Epithelial cell of proximal tubule (primary cell): ENCODE results near the gene MPP2. TPM values are rescaled to one million over a fixed set of nuclear protein-coding genes. Genes with fewer than 3 reads are reported as not detected.

Experiments used
- DNase-seq: peaks from one replicate; pipeline ENCODE4 v3.0.0-alpha.2; 2011; ENCODE audit warnings: low read depth
- H3K4me3 ChIP-seq: 2 replicates; pipeline ENCODE4 v1.5.1; 2011; ENCODE audit warnings: low read depth, mild to moderate bottlenecking, low read length
- total RNA-seq: library from RNA; depleted of rRNA; stranded (reverse); fragments of >200 nt; gene quantifications from 2 replicates; pipeline ENCODE4 v1.2.3, GENCODE V29; 2015
- TF ChIP-seq, protein P1 (sequence below): conservative IDR thresholded peaks from 2 replicates; pipeline ENCODE4 v1.5.1; 2012; ENCODE audit warnings: low read depth, mild to moderate bottlenecking, low read length

The MPP2 gene
- total RNA-seq, 1 donor from 2014 or later, result 14.1 TPM

DNA sequence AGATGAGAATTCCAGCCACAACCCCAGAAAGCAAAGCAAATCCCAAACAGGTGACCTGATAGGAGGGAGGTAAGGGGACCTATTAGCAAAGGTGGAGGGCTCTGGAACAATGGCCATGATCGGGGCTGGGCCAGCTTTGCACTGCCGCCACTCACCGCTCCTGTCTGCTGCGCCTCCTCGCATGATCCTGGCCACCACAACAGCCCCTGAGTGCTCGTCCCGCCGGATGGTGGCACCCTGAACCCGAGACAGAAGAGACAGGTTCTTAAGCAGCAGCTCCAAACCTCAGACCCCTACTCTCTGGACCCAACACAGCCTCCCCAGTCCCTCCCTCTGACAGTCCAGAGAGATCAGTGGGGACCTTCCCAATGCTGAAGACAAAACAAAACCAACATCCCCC is 79.7 kb downstream of the MPP2 start:
- no peak for DNase-seq
- TF ChIP-seq, protein P1, sequence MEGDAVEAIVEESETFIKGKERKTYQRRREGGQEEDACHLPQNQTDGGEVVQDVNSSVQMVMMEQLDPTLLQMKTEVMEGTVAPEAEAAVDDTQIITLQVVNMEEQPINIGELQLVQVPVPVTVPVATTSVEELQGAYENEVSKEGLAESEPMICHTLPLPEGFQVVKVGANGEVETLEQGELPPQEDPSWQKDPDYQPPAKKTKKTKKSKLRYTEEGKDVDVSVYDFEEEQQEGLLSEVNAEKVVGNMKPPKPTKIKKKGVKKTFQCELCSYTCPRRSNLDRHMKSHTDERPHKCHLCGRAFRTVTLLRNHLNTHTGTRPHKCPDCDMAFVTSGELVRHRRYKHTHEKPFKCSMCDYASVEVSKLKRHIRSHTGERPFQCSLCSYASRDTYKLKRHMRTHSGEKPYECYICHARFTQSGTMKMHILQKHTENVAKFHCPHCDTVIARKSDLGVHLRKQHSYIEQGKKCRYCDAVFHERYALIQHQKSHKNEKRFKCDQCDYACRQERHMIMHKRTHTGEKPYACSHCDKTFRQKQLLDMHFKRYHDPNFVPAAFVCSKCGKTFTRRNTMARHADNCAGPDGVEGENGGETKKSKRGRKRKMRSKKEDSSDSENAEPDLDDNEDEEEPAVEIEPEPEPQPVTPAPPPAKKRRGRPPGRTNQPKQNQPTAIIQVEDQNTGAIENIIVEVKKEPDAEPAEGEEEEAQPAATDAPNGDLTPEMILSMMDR, result no peak
- no peak overlapping the region for H3K4me3 ChIP-seq

DNA sequence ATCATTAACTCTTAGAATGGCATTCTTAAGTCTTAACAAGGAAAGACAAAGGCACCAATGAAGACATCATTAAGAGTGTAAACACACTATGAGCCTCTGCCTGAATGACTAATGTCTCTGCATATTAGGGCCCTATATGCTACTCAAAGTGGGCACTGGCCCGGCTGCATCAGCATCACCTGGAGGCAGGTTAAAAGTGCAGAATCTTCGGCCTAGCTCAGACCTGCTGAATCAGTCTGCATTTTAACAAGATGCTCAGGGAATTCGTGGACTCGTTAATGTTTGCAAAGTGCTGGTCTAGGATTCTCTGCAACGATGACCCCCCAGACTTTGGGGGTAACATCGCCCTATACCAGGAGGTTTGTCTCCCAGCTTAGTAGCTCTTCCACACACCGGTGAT is 81.1 kb downstream of the MPP2 start:
- no peak for DNase-seq
- H3K4me3 ChIP-seq, result no peak overlapping the region
- TF ChIP-seq, protein P1, result no peak

DNA sequence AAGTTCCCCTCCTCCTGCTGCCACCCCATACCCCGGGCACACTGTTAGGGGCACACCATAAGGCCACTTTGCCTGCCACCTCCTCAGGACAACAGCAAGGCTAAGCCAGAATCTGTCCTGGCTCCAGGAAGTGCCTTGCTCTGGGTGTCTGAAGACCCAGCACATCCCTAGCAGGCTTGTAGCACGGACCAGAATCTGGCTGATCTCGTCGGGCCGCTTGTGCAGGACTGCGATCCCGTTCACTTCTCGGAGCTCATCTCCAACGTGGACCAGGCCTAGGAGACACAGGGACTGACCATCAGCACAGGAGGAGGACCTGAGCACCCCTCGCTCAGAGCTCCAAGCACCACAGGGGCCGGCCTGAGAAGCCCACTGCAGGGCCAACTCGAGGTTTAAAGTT is 81.8 kb downstream of the MPP2 start:
- TF ChIP-seq, protein P1, result no peak
- no peak overlapping the region for H3K4me3 ChIP-seq
- DNase-seq, result no peak

Other genes starting within 250 kb of the MPP2 start
- not detected in 2 replicates for gene MEOX1, start 245.6 kb downstream of the MPP2 start, total RNA-seq
- gene SOST, start 148.7 kb downstream of the MPP2 start, total RNA-seq, result not detected in 2 replicates
- gene DUSP3, start 128.6 kb downstream of the MPP2 start, total RNA-seq, result 46.3 and 47.5 TPM in 2 replicates
- not detected in 2 replicates for gene CFAP97D1, start 127.1 kb downstream of the MPP2 start, total RNA-seq
- 8.6 and 10.8 TPM in 2 replicates for gene MPP3, start 74.4 kb downstream of the MPP2 start, total RNA-seq
- gene CD300LG, start 60.4 kb downstream of the MPP2 start, total RNA-seq, result not detected in 2 replicates
- not detected in 2 replicates for gene PPY, start 34.9 kb upstream of the MPP2 start, total RNA-seq
- not detected in 2 replicates for gene PYY, start 46.4 kb upstream of the MPP2 start, total RNA-seq
- gene NAGS, start 97.1 kb upstream of the MPP2 start, total RNA-seq, result 14.1 and 21.0 TPM in 2 replicates
- gene TMEM101, start 107.4 kb upstream of the MPP2 start, total RNA-seq, result 38.2 and 42.9 TPM in 2 replicates
- 58.5 and 75.8 TPM in 2 replicates for gene LSM12, start 159.1 kb upstream of the MPP2 start, total RNA-seq
- 42.4 and 56.7 TPM in 2 replicates for gene G6PC3, start 163.2 kb upstream of the MPP2 start, total RNA-seq
- gene HDAC5, start 216.1 kb upstream of the MPP2 start, total RNA-seq, result 7.3 and 13.5 TPM in 2 replicates
- 12.0 and 12.9 TPM in 2 replicates for gene HROB, start 234.4 kb upstream of the MPP2 start, total RNA-seq